SK-N-SH treated with all-trans-retinoic acid at 6 μM for 48 hours (cell line): ENCODE measurements around the gene TMEM82.

Experiments used
- ARNTL ChIP-seq: fragments of 450-650 bp; formaldehyde crosslinking; IDR thresholded peaks from 2 replicates; pipeline ENCODE4 v1.5.0; 2020; ENCODE audit warnings: low read depth, mild to moderate bottlenecking, moderate library complexity, borderline replicate concordance
- ESRRG ChIP-seq: fragments of 250-450 bp; sonication (Bioruptor Pico); IDR thresholded peaks from 2 replicates; pipeline ENCODE4 v1.6.1; 2021; ENCODE audit warnings: mild to moderate bottlenecking
- OSR1 ChIP-seq: fragments of 250-450 bp; sonication (Bioruptor Pico); IDR thresholded peaks from 2 replicates; pipeline ENCODE4 v1.8.0; 2022; ENCODE audit warnings: moderate library complexity, mild to moderate bottlenecking, inconsistent platforms
- PPARA ChIP-seq: fragments of 250-450 bp; sonication (Bioruptor Pico); IDR thresholded peaks from 2 replicates; pipeline ENCODE4 v1.5.0; 2020; ENCODE audit warnings: mild to moderate bottlenecking, borderline replicate concordance
- RARB ChIP-seq: fragments of 250-450 bp; sonication (Bioruptor Pico); IDR thresholded peaks from 2 replicates; pipeline ENCODE4 v1.8.0; 2021; ENCODE audit warnings: mild to moderate bottlenecking, moderate library complexity
- SNAI2 ChIP-seq: fragments of 250-450 bp; sonication (Bioruptor Pico); IDR thresholded peaks from 2 replicates; pipeline ENCODE4 v1.5.0; 2020; ENCODE audit warnings: mild to moderate bottlenecking, moderate library complexity
- ZC3H10 ChIP-seq: fragments of 250-450 bp; sonication (Bioruptor Pico); IDR thresholded peaks from 2 replicates; pipeline ENCODE4 v1.5.1; 2021; ENCODE audit warnings: mild to moderate bottlenecking, moderate library complexity
- ZFP3 ChIP-seq: fragments of 250-450 bp; sonication (Bioruptor Pico); IDR thresholded peaks from 2 replicates; pipeline ENCODE4 v1.5.0; 2020; ENCODE audit warnings: mild to moderate bottlenecking, moderate library complexity
- ZFP30 ChIP-seq: fragments of 450-650 bp; formaldehyde crosslinking; IDR thresholded peaks from 2 replicates; pipeline ENCODE4 v1.5.0; 2022; ENCODE audit warnings: mild to moderate bottlenecking, moderate library complexity
- ZNF565 ChIP-seq: fragments of 450-650 bp; formaldehyde crosslinking; conservative IDR thresholded peaks from 2 replicates; pipeline ENCODE4 v1.5.0; 2020; ENCODE audit warnings: low read depth, mild to moderate bottlenecking, moderate library complexity
- ZNF8 ChIP-seq: fragments of 450-650 bp; formaldehyde crosslinking; IDR thresholded peaks from 2 replicates; pipeline ENCODE4 v1.5.0; 2020; ENCODE audit warnings: mild to moderate bottlenecking, moderate library complexity
- TF ChIP-seq, protein P1 (sequence below): fragments of 250-450 bp; sonication (Bioruptor Pico); IDR thresholded peaks from 2 replicates; pipeline ENCODE4 v1.8.0; 2020; ENCODE audit warnings: mild to moderate bottlenecking, moderate library complexity, borderline replicate concordance
- TF ChIP-seq, protein P2 (sequence below): fragments of 250-450 bp; sonication (Bioruptor Pico); IDR thresholded peaks from 2 replicates; pipeline ENCODE4 v1.8.0; 2021; ENCODE audit warnings: low read depth, mild to moderate bottlenecking, moderate library complexity, borderline replicate concordance
- TF ChIP-seq, protein P3 (sequence below): fragments of 250-450 bp; sonication (Bioruptor Pico); IDR thresholded peaks from 2 replicates; pipeline ENCODE4 v1.5.1; 2020; ENCODE audit warnings: low read depth, mild to moderate bottlenecking, moderate library complexity

DNA sequence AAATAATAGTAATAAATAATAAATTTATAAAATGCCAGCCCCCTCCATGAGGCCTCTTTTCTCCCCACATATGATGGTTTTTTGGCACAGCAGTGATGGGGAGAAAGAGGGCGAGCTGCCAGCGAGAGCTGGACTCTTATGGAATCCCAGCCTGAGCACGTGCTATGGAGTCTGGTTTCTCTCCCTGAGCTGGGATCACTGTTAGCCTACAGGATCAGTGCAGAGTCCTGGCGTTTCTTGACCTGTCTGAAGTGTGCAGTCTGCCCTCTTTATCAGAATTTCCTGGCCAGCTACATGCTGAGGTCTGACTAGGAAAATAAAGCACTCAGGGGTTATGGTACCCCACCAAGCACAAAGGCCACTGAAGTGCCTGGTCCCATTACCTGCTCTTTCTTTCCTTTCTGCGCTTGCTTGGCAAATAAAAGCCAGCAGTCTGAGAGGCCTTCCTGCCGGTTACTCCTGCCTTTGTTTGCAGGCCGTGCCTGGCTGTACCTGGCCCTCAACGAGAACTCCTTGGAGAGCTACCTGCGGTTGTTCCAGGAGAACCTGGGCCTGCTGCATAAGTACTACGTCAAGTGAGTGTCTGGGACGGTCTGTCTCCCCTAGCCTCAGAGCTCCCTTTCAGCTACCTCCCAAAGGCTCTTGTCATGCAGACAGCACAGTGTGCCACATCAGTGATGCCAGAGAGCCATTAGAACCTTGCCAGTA is 24.7 kb upstream of the TMEM82 start:
- TF ChIP-seq ZC3H10 (CRISPR knock-in tag) (no peak), SNAI2 (no peak), ESRRG (CRISPR knock-in tag) (no peak), RARB (CRISPR knock-in tag) (no peak), ARNTL (CRISPR knock-in tag) (no peak), OSR1 (CRISPR knock-in tag) (no peak), ZFP3 (CRISPR knock-in tag) (no peak), PPARA (CRISPR knock-in tag) (no peak), ZFP30 (no peak), ZNF8 (CRISPR knock-in tag) (no peak), ZNF565 (CRISPR knock-in tag) (no peak)
- TF ChIP-seq, protein P1, sequence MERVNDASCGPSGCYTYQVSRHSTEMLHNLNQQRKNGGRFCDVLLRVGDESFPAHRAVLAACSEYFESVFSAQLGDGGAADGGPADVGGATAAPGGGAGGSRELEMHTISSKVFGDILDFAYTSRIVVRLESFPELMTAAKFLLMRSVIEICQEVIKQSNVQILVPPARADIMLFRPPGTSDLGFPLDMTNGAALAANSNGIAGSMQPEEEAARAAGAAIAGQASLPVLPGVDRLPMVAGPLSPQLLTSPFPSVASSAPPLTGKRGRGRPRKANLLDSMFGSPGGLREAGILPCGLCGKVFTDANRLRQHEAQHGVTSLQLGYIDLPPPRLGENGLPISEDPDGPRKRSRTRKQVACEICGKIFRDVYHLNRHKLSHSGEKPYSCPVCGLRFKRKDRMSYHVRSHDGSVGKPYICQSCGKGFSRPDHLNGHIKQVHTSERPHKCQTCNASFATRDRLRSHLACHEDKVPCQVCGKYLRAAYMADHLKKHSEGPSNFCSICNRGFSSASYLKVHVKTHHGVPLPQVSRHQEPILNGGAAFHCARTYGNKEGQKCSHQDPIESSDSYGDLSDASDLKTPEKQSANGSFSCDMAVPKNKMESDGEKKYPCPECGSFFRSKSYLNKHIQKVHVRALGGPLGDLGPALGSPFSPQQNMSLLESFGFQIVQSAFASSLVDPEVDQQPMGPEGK (CRISPR knock-in tag), result no peak
- TF ChIP-seq, protein P2, sequence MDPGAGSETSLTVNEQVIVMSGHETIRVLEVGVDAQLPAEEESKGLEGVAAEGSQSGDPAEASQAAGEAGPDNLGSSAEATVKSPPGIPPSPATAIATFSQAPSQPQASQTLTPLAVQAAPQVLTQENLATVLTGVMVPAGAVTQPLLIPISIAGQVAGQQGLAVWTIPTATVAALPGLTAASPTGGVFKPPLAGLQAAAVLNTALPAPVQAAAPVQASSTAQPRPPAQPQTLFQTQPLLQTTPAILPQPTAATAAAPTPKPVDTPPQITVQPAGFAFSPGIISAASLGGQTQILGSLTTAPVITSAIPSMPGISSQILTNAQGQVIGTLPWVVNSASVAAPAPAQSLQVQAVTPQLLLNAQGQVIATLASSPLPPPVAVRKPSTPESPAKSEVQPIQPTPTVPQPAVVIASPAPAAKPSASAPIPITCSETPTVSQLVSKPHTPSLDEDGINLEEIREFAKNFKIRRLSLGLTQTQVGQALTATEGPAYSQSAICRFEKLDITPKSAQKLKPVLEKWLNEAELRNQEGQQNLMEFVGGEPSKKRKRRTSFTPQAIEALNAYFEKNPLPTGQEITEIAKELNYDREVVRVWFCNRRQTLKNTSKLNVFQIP (CRISPR knock-in tag), result no peak
- TF ChIP-seq, protein P3, sequence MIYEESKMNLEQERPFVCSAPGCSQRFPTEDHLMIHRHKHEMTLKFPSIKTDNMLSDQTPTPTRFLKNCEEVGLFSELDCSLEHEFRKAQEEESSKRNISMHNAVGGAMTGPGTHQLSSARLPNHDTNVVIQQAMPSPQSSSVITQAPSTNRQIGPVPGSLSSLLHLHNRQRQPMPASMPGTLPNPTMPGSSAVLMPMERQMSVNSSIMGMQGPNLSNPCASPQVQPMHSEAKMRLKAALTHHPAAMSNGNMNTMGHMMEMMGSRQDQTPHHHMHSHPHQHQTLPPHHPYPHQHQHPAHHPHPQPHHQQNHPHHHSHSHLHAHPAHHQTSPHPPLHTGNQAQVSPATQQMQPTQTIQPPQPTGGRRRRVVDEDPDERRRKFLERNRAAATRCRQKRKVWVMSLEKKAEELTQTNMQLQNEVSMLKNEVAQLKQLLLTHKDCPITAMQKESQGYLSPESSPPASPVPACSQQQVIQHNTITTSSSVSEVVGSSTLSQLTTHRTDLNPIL, result no peak
